Measurements from ENCODE around the gene NALCN. TPM values are rescaled to one million over a fixed set of nuclear protein-coding genes. Genes with fewer than 3 reads are reported as not detected.

The NALCN gene
- total and polyA plus RNA-seq, 7 experiments from 2014 or later = not detected

- no peaks in the 10 kb centered on the region for H3K4me1 Mint-ChIP-seq
- no peaks in the 10 kb centered on the region for H3K27me3 ChIP-seq (ENCODE audit: control insufficient read depth in 2 of 2, insufficient read depth in 2 of 2, low read length in 2 of 2)
- H3K27ac ChIP-seq (ENCODE audit: low read depth, low read length) = no peak overlapping the region
- no peaks in the 10 kb centered on the region for H3K4me1 ChIP-seq (ENCODE audit: control insufficient read depth in 2 of 2, insufficient read depth in 2 of 2, low read length in 2 of 2)
- H3K4me3 Mint-ChIP-seq = no peak overlapping the region
- peaks cover 0 to 3% (median 0%) of the 10 kb centered on the region in 5 donors for H3K27me3 Mint-ChIP-seq
- POLR2A ChIA-PET = no interaction called here
- no peaks in the 10 kb centered on the region for H3K36me3 ChIP-seq (ENCODE audit: control insufficient read depth in 2 of 3, insufficient read depth in 3 of 3, low read length in 3 of 3)
- no peaks in the 10 kb centered on the region for H3K36me3 Mint-ChIP-seq
- no peak overlapping the region for H3K4me3 ChIP-seq (ENCODE audit: low read length)
- peaks cover 0 to 23% (median 3%) of the 10 kb centered on the region in 11 donors for H3K9me3 Mint-ChIP-seq
- intact Hi-C loops (cut with micrococcal nuclease) = loop anchor here (2.0 to 10.0 kb wide), 2 partner anchors 154 kb away; no protein-coding TSS in a partner anchor
- ATAC-seq (no peak), DNase-seq (no peak)
- H3K9me3 ChIP-seq (ENCODE audit: control insufficient read depth in 2 of 3, low read length in 3 of 3) = no peaks in the 10 kb centered on the region
- CTCF ChIA-PET = no interaction called here
- H3K27ac Mint-ChIP-seq = no peak overlapping the region
Observed at GRCh38 chr13:101298517-101298916, 117.8 kb downstream of the NALCN start.

- intact Hi-C loops (cut with micrococcal nuclease) = loop anchor here (2.0 to 10.0 kb wide), 2 partner anchors 153 kb away; no protein-coding TSS in a partner anchor
- no peak for DNase-seq
- no peak overlapping the region for H3K27ac Mint-ChIP-seq
- no peaks in the 10 kb centered on the region for H3K4me1 Mint-ChIP-seq
- H3K9me3 Mint-ChIP-seq = peaks cover 0 to 25% (median 3%) of the 10 kb centered on the region in 11 donors
- no peak overlapping the region for H3K4me3 Mint-ChIP-seq
- no peaks in the 10 kb centered on the region for H3K4me1 ChIP-seq (ENCODE audit: control insufficient read depth in 2 of 2, insufficient read depth in 2 of 2, low read length in 2 of 2)
- H3K36me3 Mint-ChIP-seq = no peaks in the 10 kb centered on the region
- no peak for ATAC-seq
- no peaks in the 10 kb centered on the region for H3K27me3 ChIP-seq (ENCODE audit: control insufficient read depth in 2 of 2, insufficient read depth in 2 of 2, low read length in 2 of 2)
- POLR2A ChIA-PET = no interaction called here
- H3K9me3 ChIP-seq (ENCODE audit: control insufficient read depth in 2 of 3, low read length in 3 of 3) = no peaks in the 10 kb centered on the region
- no peak overlapping the region for H3K27ac ChIP-seq (ENCODE audit: low read depth, low read length)
- no peaks in the 10 kb centered on the region for H3K27me3 Mint-ChIP-seq
- H3K36me3 ChIP-seq (ENCODE audit: control insufficient read depth in 2 of 3, insufficient read depth in 3 of 3, low read length in 3 of 3) = no peaks in the 10 kb centered on the region
- H3K4me3 ChIP-seq (ENCODE audit: low read length) = no peak overlapping the region
- CTCF ChIA-PET = no interaction called here
Observed at GRCh38 chr13:101297794-101298193, 118.5 kb downstream of the NALCN start.

- Mint-ChIP-seq H3K27me3 (peaks cover 0 to 12% (median 5%) of the 10 kb centered on the region in 5 donors), H3K27ac (no peak overlapping the region), H3K4me1 (no peaks in the 10 kb centered on the region), H3K4me3 (no peak overlapping the region), H3K9me3 (peaks cover 0 to 25% (median 3%) of the 10 kb centered on the region in 11 donors), H3K36me3 (no peaks in the 10 kb centered on the region)
- DNase-seq = no peak
- CTCF ChIA-PET = no interaction called here
- POLR2A ChIA-PET = no interaction called here
- no peaks in the 10 kb centered on the region for H3K27me3 ChIP-seq (ENCODE audit: control insufficient read depth in 2 of 2, insufficient read depth in 2 of 2, low read length in 2 of 2)
- H3K4me3 ChIP-seq (ENCODE audit: low read length) = no peak overlapping the region
- no peak for ATAC-seq
- H3K27ac ChIP-seq (ENCODE audit: low read depth, low read length) = no peak overlapping the region
- H3K36me3 ChIP-seq (ENCODE audit: control insufficient read depth in 2 of 3, insufficient read depth in 3 of 3, low read length in 3 of 3) = no peaks in the 10 kb centered on the region
- H3K9me3 ChIP-seq (ENCODE audit: control insufficient read depth in 2 of 3, low read length in 3 of 3) = no peaks in the 10 kb centered on the region
- intact Hi-C loops (cut with micrococcal nuclease) = loop anchor here in 1 of 2 donors (10.0 kb wide), 1 partner anchor 148 kb away; no protein-coding TSS in a partner anchor
- H3K4me1 ChIP-seq (ENCODE audit: control insufficient read depth in 2 of 2, insufficient read depth in 2 of 2, low read length in 2 of 2) = no peaks in the 10 kb centered on the region
Observed at GRCh38 chr13:101292711-101293110, 123.6 kb downstream of the NALCN start.

- no peaks in the 10 kb centered on the region for H3K4me1 Mint-ChIP-seq
- H3K4me1 ChIP-seq (ENCODE audit: control insufficient read depth in 2 of 2, insufficient read depth in 2 of 2, low read length in 2 of 2) = no peaks in the 10 kb centered on the region
- no peak for DNase-seq
- intact Hi-C loops (cut with micrococcal nuclease) = loop anchor here in 1 of 2 donors (10.0 kb wide), 1 partner anchor 147 kb away; no protein-coding TSS in a partner anchor
- H3K4me3 ChIP-seq (ENCODE audit: low read length) = no peak overlapping the region
- no peaks in the 10 kb centered on the region for H3K36me3 ChIP-seq (ENCODE audit: control insufficient read depth in 2 of 3, insufficient read depth in 3 of 3, low read length in 3 of 3)
- H3K27me3 ChIP-seq (ENCODE audit: control insufficient read depth in 2 of 2, insufficient read depth in 2 of 2, low read length in 2 of 2) = no peaks in the 10 kb centered on the region
- CTCF ChIA-PET = no interaction called here
- peaks cover 0 to 12% (median 5%) of the 10 kb centered on the region in 5 donors for H3K27me3 Mint-ChIP-seq
- H3K9me3 Mint-ChIP-seq = peaks cover 0 to 25% (median 3%) of the 10 kb centered on the region in 11 donors
- H3K36me3 Mint-ChIP-seq = no peaks in the 10 kb centered on the region
- H3K9me3 ChIP-seq (ENCODE audit: control insufficient read depth in 2 of 3, low read length in 3 of 3) = no peaks in the 10 kb centered on the region
- no peak overlapping the region for H3K27ac Mint-ChIP-seq
- H3K27ac ChIP-seq (ENCODE audit: low read depth, low read length) = no peak overlapping the region
- POLR2A ChIA-PET = no interaction called here
- ATAC-seq = no peak
- H3K4me3 Mint-ChIP-seq = no peak overlapping the region
Observed at GRCh38 chr13:101291646-101292515, 124.4 kb downstream of the NALCN start.

- Mint-ChIP-seq H3K27ac (no peak overlapping the region), H3K36me3 (no peaks in the 10 kb centered on the region), H3K4me1 (no peaks in the 10 kb centered on the region), H3K9me3 (peaks cover 0 to 24% (median 3%) of the 10 kb centered on the region in 11 donors), H3K27me3 (peaks cover 0 to 14% (median 7%) of the 10 kb centered on the region in 5 donors), H3K4me3 (no peak overlapping the region)
- H3K9me3 ChIP-seq (ENCODE audit: control insufficient read depth in 2 of 3, low read length in 3 of 3) = no peaks in the 10 kb centered on the region
- no peaks in the 10 kb centered on the region for H3K27me3 ChIP-seq (ENCODE audit: control insufficient read depth in 2 of 2, insufficient read depth in 2 of 2, low read length in 2 of 2)
- no peak for ATAC-seq
- no peaks in the 10 kb centered on the region for H3K36me3 ChIP-seq (ENCODE audit: control insufficient read depth in 2 of 3, insufficient read depth in 3 of 3, low read length in 3 of 3)
- intact Hi-C loops (cut with micrococcal nuclease) = loop anchor here in 1 of 2 donors (10.0 kb wide), 1 partner anchor 146 kb away; no protein-coding TSS in a partner anchor
- H3K4me3 ChIP-seq (ENCODE audit: low read length) = no peak overlapping the region
- DNase-seq = no peak
- H3K27ac ChIP-seq (ENCODE audit: low read depth, low read length) = no peak overlapping the region
- POLR2A ChIA-PET = no interaction called here
- CTCF ChIA-PET = no interaction called here
- H3K4me1 ChIP-seq (ENCODE audit: control insufficient read depth in 2 of 2, insufficient read depth in 2 of 2, low read length in 2 of 2) = no peaks in the 10 kb centered on the region
Observed at GRCh38 chr13:101291206-101291605, 125.1 kb downstream of the NALCN start.

- H3K36me3 Mint-ChIP-seq = no peaks in the 10 kb centered on the region
- Histone ChIP-seq H3K36me3 (ENCODE audit: control insufficient read depth in 2 of 3, insufficient read depth in 3 of 3, low read length in 3 of 3) (no peaks in the 10 kb centered on the region), H3K27ac (ENCODE audit: low read depth, low read length) (no peak overlapping the region), H3K9me3 (ENCODE audit: control insufficient read depth in 2 of 3, low read length in 3 of 3) (no peaks in the 10 kb centered on the region), H3K27me3 (ENCODE audit: control insufficient read depth in 2 of 2, insufficient read depth in 2 of 2, low read length in 2 of 2) (no peaks in the 10 kb centered on the region), H3K4me1 (ENCODE audit: control insufficient read depth in 2 of 2, insufficient read depth in 2 of 2, low read length in 2 of 2) (no peaks in the 10 kb centered on the region), H3K4me3 (ENCODE audit: low read length) (no peak overlapping the region)
- H3K9me3 Mint-ChIP-seq = peaks cover 0 to 12% (median under 1%) of the 10 kb centered on the region in 11 donors
- H3K27ac Mint-ChIP-seq = no peak overlapping the region
- peaks cover 0 to 24% (median 9%) of the 10 kb centered on the region in 5 donors for H3K27me3 Mint-ChIP-seq
- no peaks in the 10 kb centered on the region for H3K4me1 Mint-ChIP-seq
- ChIA-PET CTCF (no interaction called here), POLR2A (no interaction called here)
- H3K4me3 Mint-ChIP-seq = no peak overlapping the region
- DNase-seq = no peak
- ATAC-seq = no peak
- intact Hi-C loops (cut with micrococcal nuclease) = loop anchor here in 1 of 2 donors (10.0 kb wide), 1 partner anchor 145 kb away; no protein-coding TSS in a partner anchor
Observed at GRCh38 chr13:101289764-101290163, 126.5 kb downstream of the NALCN start.

Measured in naive thymus-derived CD4-positive, alpha-beta T cell (primary cell).